SHP77 treated with DMSO at 0.1 percent for 48 hours (cell line): ENCODE results near the gene STX4.

Experiments used
- DNase-seq: peaks from one replicate; lab custom pipeline; 2025; lab: John Stamatoyannopoulos, UW

Gene STX4

GRCh38 chr16:31064882-31065461, 31.6 kb downstream of the STX4 start:
- DNase-seq, result no peak

- no peak for DNase-seq
Measured at GRCh38 chr16:31067342-31067741, 34.0 kb downstream of the STX4 start.

GRCh38 chr16:31071861-31072260, 38.5 kb downstream of the STX4 start:
- DNase-seq, result peak; percentile 58

GRCh38 chr16:31072540-31073141, 39.3 kb downstream of the STX4 start:
- no peak for DNase-seq

GRCh38 chr16:31073142-31073969, 40.0 kb downstream of the STX4 start:
- DNase-seq, result peak; percentile 84

GRCh38 chr16:31073970-31074813, 40.8 kb downstream of the STX4 start, which contains the start of the genes ZNF646 and ZNF668:
Gene ZNF646 (plus strand): TSS chr16:31074422. CDS start chr16:31076325, 1,903 bp downstream.
Gene ZNF668 (minus strand): TSS chr16:31074240. CDS start chr16:31064459, 9,781 bp downstream.
- DNase-seq, result peak; percentile 99

- no peak for DNase-seq
Measured at GRCh38 chr16:31074814-31075183, 41.4 kb downstream of the STX4 start.

- DNase-seq, result no peak
Measured at GRCh38 chr16:31076319-31076718, 43.0 kb downstream of the STX4 start.

- DNase-seq, result no peak
Measured at GRCh38 chr16:31077024-31077423, 43.7 kb downstream of the STX4 start.

GRCh38 chr16:31077592-31078396, 44.4 kb downstream of the STX4 start:
- no peak for DNase-seq

- DNase-seq, result no peak
Measured at GRCh38 chr16:31078597-31079341, 45.4 kb downstream of the STX4 start.

GRCh38 chr16:31079342-31079944, 46.1 kb downstream of the STX4 start:
- DNase-seq, result no peak

- no peak for DNase-seq
Measured at GRCh38 chr16:31080035-31080629, 46.8 kb downstream of the STX4 start.

GRCh38 chr16:31080756-31081419, 47.5 kb downstream of the STX4 start:
- DNase-seq, result no peak

GRCh38 chr16:31081428-31082351, 48.3 kb downstream of the STX4 start:
- no peak for DNase-seq

GRCh38 chr16:31082368-31083045, 49.1 kb downstream of the STX4 start:
- DNase-seq, result no peak

GRCh38 chr16:31083081-31083480, 49.7 kb downstream of the STX4 start:
- DNase-seq, result no peak
